Prostate gland (tissue), 2 donors: ENCODE results near the gene PREPL. TPM values are rescaled to one million over a fixed set of nuclear protein-coding genes. Genes with fewer than 3 reads are reported as not detected.

Source experiments
- DNase-seq: peaks from one replicate; pipeline ENCODE4 v3.0.0-alpha.2; 2019; ENCODE audit warnings: low spot score
- H3K27ac ChIP-seq, 2 donors: fragments of 200-600 bp; sonication (generic); 2 replicates each; pipeline ENCODE4 v1.5.1; 2017 to 2019
- H3K27me3 ChIP-seq: fragments of 200-600 bp; sonication (generic); replicated peaks from 2 replicates; pipeline ENCODE4 v1.5.1; 2019; ENCODE audit not compliant: insufficient read depth
- H3K36me3 ChIP-seq, 2 donors: fragments of 200-600 bp; sonication (generic); 1 replicate in 1 of 2; 2 replicates in 1 of 2; pipeline versions ENCODE4 v1.5.1 to v1.8.1; 2017 to 2019
- H3K4me1 ChIP-seq: fragments of 200-600 bp; sonication (generic); replicated peaks from 2 replicates; pipeline ENCODE4 v1.5.1; 2019
- H3K4me3 ChIP-seq, 2 donors: fragments of 200-600 bp; sonication (generic); 2 replicates each; pipeline ENCODE4 v1.5.1; 2017 to 2019
- H3K9me3 ChIP-seq: fragments of 200-600 bp; sonication (generic); 2 replicates; pipeline ENCODE4 v1.5.1; 2017
- POLR2A ChIP-seq: fragments of 450-650 bp; IDR thresholded peaks from one replicate; pipeline ENCODE4 v1.6.1; 2016; ENCODE audit warnings: antibody characterized with exemption, mild to moderate bottlenecking
- POLR2AphosphoS5 ChIP-seq: sonication (generic); formaldehyde crosslinking; IDR thresholded peaks from one replicate; pipeline ENCODE4 v1.6.1; 2017; ENCODE audit warnings: antibody characterized with exemption
- WGBS: methylation state at CpG from one replicate; pipeline ENCODE4 v1.1.5; 2018; 5-methylcytosine and 5-hydroxymethylcytosine counted together
- intact Hi-C: fragments of 100-400 bp; cut with DNase I; formaldehyde crosslinking; loops from one replicate; pipeline ENCODE4 v1.14.2; 2022
- total RNA-seq, 2 donors: library from RNA; depleted of rRNA; stranded (reverse); fragments of >200 nt; gene quantifications; one replicate each; pipeline ENCODE4 v1.1.0, GENCODE V29; 2016
- TF ChIP-seq, protein P1 (sequence below), 4 experiments: fragments of 200-600 bp in 2 of 4; fragments of 450-650 bp in 2 of 4; sonication (generic) in 2 of 4; IDR thresholded peaks; 1 replicate in 3 of 4; 2 replicates in 1 of 4; pipeline ENCODE4 v1.5.1; 2016 to 2019; ENCODE audit warnings: antibody characterized with exemption in 4 of 4, mild to moderate bottlenecking in 2 of 4, moderate library complexity in 2 of 4

PREPL gene
- total RNA-seq, 2 donors from 2014 or later: 40.3 to 49.3 TPM

DNA sequence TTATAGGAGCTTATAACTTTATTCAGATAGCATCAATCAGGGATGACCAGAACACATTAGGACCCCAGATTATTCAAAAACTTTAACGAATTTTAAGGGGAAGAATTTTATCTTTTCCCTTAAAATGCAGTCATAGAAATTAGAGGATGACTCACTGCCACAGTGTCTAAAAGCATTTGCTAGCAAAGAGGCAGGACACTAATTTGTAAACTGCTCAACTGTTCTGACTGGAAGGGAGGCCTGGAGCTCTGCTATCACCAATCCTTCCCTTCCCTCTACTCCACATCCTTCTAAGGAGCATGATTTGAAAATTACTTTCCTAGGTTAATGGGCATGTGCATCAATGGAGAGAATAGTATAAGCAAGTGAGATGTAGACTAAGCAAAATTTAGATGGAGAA lies 40.5 kb downstream of the PREPL start:
- Histone ChIP-seq H3K36me3 (no peaks in the 10 kb centered on the region), H3K4me1 (no peaks in the 10 kb centered on the region), H3K9me3 (no peaks in the 10 kb centered on the region), H3K27ac (no peak overlapping the region), H3K27me3 (no peaks in the 10 kb centered on the region), H3K4me3 (no peak overlapping the region)
- intact Hi-C loops: no loop called here
- WGBS: 77% methylated on average over 1 of the region's 1 CpG
- TF ChIP-seq POLR2AphosphoS5 (no peak), POLR2A (no peak)
- TF ChIP-seq, protein P1, sequence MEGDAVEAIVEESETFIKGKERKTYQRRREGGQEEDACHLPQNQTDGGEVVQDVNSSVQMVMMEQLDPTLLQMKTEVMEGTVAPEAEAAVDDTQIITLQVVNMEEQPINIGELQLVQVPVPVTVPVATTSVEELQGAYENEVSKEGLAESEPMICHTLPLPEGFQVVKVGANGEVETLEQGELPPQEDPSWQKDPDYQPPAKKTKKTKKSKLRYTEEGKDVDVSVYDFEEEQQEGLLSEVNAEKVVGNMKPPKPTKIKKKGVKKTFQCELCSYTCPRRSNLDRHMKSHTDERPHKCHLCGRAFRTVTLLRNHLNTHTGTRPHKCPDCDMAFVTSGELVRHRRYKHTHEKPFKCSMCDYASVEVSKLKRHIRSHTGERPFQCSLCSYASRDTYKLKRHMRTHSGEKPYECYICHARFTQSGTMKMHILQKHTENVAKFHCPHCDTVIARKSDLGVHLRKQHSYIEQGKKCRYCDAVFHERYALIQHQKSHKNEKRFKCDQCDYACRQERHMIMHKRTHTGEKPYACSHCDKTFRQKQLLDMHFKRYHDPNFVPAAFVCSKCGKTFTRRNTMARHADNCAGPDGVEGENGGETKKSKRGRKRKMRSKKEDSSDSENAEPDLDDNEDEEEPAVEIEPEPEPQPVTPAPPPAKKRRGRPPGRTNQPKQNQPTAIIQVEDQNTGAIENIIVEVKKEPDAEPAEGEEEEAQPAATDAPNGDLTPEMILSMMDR (IDR thresholded peaks at IDR 0.05): no peak
- DNase-seq: no peak

- Histone ChIP-seq H3K9me3 (no peaks in the 10 kb centered on the region), H3K4me3 (no peak overlapping the region), H3K4me1 (no peaks in the 10 kb centered on the region), H3K36me3 (no peaks in the 10 kb centered on the region), H3K27me3 (no peaks in the 10 kb centered on the region), H3K27ac (no peak overlapping the region)
- TF ChIP-seq POLR2A (no peak), POLR2AphosphoS5 (no peak)
- TF ChIP-seq, protein P1 (IDR thresholded peaks at IDR 0.05): no peak
- intact Hi-C loops: no loop called here
- no peak for DNase-seq
Observed at GRCh38 chr2:44315945-44316344, 45.3 kb downstream of the PREPL start.

DNA sequence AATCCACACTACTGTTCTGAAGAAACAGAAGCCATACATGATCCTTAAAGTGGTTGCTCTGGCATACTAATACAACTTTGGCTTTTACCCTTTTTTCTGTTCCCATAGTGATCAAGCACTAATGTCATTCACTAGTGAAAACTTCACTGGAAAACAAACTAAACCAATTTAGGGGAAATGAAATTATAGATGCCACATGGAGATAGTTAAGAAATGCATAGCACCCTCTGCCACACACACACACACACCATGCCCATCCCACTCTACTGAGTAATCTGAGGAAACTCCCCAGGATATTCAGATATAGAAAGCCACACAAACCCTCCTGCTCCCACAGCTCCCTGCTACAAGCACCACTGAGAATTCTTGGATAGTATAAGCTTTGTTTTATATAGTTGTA lies 46.9 kb downstream of the PREPL start:
- Histone ChIP-seq H3K9me3 (no peaks in the 10 kb centered on the region), H3K4me1 (no peaks in the 10 kb centered on the region), H3K36me3 (no peaks in the 10 kb centered on the region), H3K27ac (no peak overlapping the region), H3K4me3 (no peak overlapping the region), H3K27me3 (no peaks in the 10 kb centered on the region)
- no peak for DNase-seq
- intact Hi-C loops: no loop called here
- no peak for TF ChIP-seq POLR2A
- no peak for TF ChIP-seq POLR2AphosphoS5
- TF ChIP-seq, protein P1 (IDR thresholded peaks at IDR 0.05): no peak

DNA sequence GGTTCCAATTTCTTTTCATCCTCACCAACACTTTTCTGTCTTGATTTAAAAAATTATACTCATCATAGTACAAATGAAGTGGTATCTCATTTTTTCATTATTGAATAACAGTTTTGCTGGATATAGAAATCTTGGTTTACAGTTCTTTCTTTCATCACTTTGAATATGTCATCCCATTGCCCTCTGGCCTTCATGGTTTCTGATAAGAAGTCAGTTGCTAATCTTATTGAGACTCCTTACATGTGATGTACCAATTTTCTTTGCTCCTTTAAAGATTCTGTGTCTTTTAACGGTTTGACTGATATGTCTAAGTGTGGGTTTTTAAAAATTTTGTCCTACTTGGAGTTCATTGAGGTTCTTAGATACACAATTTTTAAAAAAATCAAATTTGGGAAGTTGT lies 51.0 kb downstream of the PREPL start:
- intact Hi-C loops: no loop called here
- TF ChIP-seq POLR2AphosphoS5: no peak
- no peak for TF ChIP-seq POLR2A
- TF ChIP-seq, protein P1 (IDR thresholded peaks at IDR 0.05): no peak
- Histone ChIP-seq H3K4me3 (no peak overlapping the region), H3K36me3 (no peaks in the 10 kb centered on the region), H3K27me3 (no peaks in the 10 kb centered on the region), H3K9me3 (no peaks in the 10 kb centered on the region), H3K4me1 (no peaks in the 10 kb centered on the region), H3K27ac (no peak overlapping the region)
- no peak for DNase-seq
- WGBS: 97% methylated on average over 1 of the region's 1 CpG

DNA sequence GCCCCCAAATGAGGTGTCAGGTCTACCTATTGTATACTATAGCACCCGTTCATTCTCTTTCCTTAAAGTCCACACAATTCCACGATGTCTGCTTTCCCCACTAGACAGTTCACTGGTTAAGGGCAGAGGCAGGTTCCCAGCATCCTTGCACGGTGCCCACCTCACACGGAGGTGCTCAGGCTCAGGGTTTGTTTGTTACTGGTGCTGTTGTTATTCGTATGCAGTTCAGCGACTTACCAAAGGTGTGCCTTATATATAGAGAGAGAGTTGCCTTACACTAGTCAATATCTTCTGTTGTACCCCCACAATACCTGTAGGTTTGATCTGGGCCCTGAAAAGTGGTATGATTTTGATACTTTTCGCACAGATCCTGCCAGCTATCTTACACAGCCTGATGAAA lies 55.4 kb downstream of the PREPL start:
- Histone ChIP-seq H3K4me3 (no peak overlapping the region), H3K9me3 (no peaks in the 10 kb centered on the region), H3K36me3 (no peaks in the 10 kb centered on the region), H3K27me3 (no peaks in the 10 kb centered on the region), H3K27ac (no peak overlapping the region), H3K4me1 (no peaks in the 10 kb centered on the region)
- DNase-seq: no peak
- intact Hi-C loops: no loop called here
- WGBS: 82% methylated on average over 7 of the region's 7 CpGs
- TF ChIP-seq POLR2AphosphoS5 (no peak), POLR2A (no peak)
- TF ChIP-seq, protein P1 (IDR thresholded peaks at IDR 0.05): no peak
